T1000 (cell line): ENCODE results near the gene IZUMO1.

ENCODE experiments used
- DNase-seq: peaks from one replicate; lab custom pipeline; 2025; ENCODE audit warnings: mixed read lengths; lab: John Stamatoyannopoulos, UW

IZUMO1 gene

GRCh38 chr19:48757089-48757675 lies 10.5 kb upstream of the IZUMO1 start:
- no peak for DNase-seq

- DNase-seq = no peak
Measured at GRCh38 chr19:48756686-48757085, 10.0 kb upstream of the IZUMO1 start.

- no peak for DNase-seq
Measured at GRCh38 chr19:48756212-48756611, 9.5 kb upstream of the IZUMO1 start.

GRCh38 chr19:48755787-48756186 lies 9.1 kb upstream of the IZUMO1 start:
- DNase-seq = no peak

GRCh38 chr19:48755084-48755641 lies 8.5 kb upstream of the IZUMO1 start, which contains the start of gene FGF21:
FGF21 (plus strand) TSS chr19:48755524; CDS start chr19:48756237, 713 bp downstream.
- no peak for DNase-seq

- DNase-seq = no peak
Measured at GRCh38 chr19:48752496-48753365, 6.0 kb upstream of the IZUMO1 start, which contains the start of gene FUT1. FUT1 (minus strand) TSS chr19:48752641; CDS start chr19:48751281, 1,360 bp downstream.

- DNase-seq = no peak
Measured at GRCh38 chr19:48751845-48752495, 5.3 kb upstream of the IZUMO1 start.

- DNase-seq = no peak
Measured at GRCh38 chr19:48750771-48751504, 4.2 kb upstream of the IZUMO1 start.

GRCh38 chr19:48750351-48750750 lies 3.6 kb upstream of the IZUMO1 start:
- DNase-seq = no peak

- no peak for DNase-seq
Measured at GRCh38 chr19:48749571-48750198, 3.0 kb upstream of the IZUMO1 start.

- no peak for DNase-seq
Measured at GRCh38 chr19:48746110-48746509, 599 bp downstream of the IZUMO1 start.

GRCh38 chr19:48745208-48745995 lies 1.3 kb downstream of the IZUMO1 start:
- peak; percentile 31 for DNase-seq

GRCh38 chr19:48742096-48742495 lies 4.6 kb downstream of the IZUMO1 start:
- DNase-seq = no peak

GRCh38 chr19:48741129-48741999 lies 5.3 kb downstream of the IZUMO1 start:
- no peak for DNase-seq

GRCh38 chr19:48740164-48740972 lies 6.3 kb downstream of the IZUMO1 start, which contains the start of gene RASIP1:
RASIP1 (minus strand) TSS chr19:48740610; CDS start chr19:48740282, 328 bp downstream.
- no peak for DNase-seq

- DNase-seq = no peak
Measured at GRCh38 chr19:48739404-48740163, 7.1 kb downstream of the IZUMO1 start.

GRCh38 chr19:48738557-48739403 lies 7.9 kb downstream of the IZUMO1 start:
- peak; percentile 73 for DNase-seq
